ENCODE measurements around the gene VARS2.

GRCh38 chr6:30885481-30885998, 28.5 kb upstream of the VARS2 start:
- no peak for TF ChIP-seq EZH2phosphoT487 (IDR thresholded peaks at IDR 0.05; ENCODE audit: borderline replicate concordance)
- TF ChIP-seq, protein P1, sequence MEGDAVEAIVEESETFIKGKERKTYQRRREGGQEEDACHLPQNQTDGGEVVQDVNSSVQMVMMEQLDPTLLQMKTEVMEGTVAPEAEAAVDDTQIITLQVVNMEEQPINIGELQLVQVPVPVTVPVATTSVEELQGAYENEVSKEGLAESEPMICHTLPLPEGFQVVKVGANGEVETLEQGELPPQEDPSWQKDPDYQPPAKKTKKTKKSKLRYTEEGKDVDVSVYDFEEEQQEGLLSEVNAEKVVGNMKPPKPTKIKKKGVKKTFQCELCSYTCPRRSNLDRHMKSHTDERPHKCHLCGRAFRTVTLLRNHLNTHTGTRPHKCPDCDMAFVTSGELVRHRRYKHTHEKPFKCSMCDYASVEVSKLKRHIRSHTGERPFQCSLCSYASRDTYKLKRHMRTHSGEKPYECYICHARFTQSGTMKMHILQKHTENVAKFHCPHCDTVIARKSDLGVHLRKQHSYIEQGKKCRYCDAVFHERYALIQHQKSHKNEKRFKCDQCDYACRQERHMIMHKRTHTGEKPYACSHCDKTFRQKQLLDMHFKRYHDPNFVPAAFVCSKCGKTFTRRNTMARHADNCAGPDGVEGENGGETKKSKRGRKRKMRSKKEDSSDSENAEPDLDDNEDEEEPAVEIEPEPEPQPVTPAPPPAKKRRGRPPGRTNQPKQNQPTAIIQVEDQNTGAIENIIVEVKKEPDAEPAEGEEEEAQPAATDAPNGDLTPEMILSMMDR (conservative IDR thresholded peaks at IDR 0.05; ENCODE audit: low read length): no peak

All from Loucy (cell line).